ENCODE results near the gene PYY.
"Not testable (repeated sequence)": the region's sequence is repeated elsewhere in the genome, so short reads cannot be mapped to it uniquely, and the experiment has no call there.

PYY gene

DNA sequence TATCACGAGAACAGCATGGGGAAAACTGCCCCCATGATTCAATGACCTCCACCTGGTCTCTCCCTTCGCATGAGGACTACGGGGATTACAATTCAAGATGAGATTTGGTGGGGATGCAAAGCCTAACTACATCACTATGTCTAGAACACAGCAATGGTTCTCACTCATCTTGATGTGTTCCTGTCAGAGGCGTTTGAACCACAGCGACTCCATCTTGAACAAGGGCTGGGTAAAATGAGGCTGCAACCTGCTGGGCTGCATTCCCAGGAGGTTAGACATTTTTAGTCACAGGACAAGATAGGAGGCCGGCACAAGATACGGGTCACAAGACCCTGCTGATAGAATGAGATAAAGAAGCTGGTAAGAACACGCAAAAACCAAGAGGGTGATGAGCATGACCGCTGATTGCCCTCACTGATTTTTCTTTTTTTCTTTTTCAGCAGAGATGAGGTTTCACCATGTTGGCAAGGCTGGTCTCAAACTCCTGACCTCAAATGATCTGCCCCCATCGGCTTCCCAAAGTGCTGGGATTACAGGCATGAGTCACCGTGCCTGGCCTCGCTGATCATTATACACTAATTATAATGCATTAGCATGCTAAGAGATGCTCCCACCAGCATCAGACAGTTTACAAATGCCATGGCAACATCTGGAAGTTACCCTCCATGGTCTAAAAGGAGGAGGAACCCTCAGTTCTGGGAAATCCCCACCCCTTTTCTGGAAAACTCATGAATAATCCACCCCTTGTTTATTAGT lies 8.5 kb downstream of the PYY start:
- DNase-seq (ENCODE audit: low spot score), result no peak

GRCh38 chr17:43942051-43942685 lies 11.6 kb downstream of the PYY start, which contains the start of gene PPY:
PPY (minus strand) TSS chr17:43942476; CDS start chr17:43941654, 822 bp downstream.
- DNase-seq (ENCODE audit: low spot score), result no peak

- DNase-seq (ENCODE audit: low spot score), result no peak
These were observed 13.1 kb downstream of the PYY start for GRCh38 chr17:43940630-43941029.

DNA sequence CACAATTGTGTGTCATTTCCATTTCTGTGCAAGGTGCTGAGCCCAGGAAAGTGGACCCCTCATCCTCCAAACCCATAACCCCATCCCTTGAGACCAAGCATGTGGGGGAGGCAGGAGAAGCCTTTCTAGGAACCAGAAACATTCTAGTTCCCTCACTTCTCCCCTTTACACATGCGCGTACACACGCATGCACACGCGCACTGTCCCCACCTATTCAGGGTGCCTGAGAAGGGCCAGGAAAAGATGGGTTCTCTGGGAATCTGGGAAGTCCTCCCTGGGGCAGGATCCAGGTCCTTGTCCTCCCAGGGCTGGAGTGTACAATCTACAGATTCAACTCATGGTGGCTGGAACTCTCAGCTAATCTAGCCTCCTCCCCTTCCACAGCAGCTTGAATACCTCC lies 13.9 kb downstream of the PYY start:
- no peak for DNase-seq (ENCODE audit: low spot score)

GRCh38 chr17:43939452-43939851 lies 14.3 kb downstream of the PYY start:
- not testable (repeated sequence) for DNase-seq (ENCODE audit: low spot score)

- DNase-seq (ENCODE audit: low spot score), result no peak
These were observed 14.9 kb downstream of the PYY start for GRCh38 chr17:43938838-43939182.

DNA sequence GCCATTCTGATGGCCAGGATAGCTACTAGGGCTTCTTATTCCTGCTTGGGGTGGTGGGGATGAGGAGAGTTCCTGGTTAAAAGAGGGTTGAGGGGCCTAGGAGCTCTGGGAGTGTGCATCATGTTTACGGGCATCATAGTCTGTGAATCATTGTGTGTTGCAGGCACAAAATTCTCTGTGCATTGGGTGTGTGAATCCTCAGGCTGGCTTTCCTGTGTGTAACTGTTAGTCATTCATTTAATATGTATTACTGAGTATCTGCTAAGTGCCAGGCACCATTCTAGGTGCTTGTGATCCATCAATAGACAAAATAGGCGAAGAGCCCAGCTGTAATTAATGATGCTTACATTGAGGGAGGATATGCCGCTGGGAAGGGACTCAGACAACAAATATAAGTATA lies 17.3 kb downstream of the PYY start:
- no peak for DNase-seq (ENCODE audit: low spot score)

DNA sequence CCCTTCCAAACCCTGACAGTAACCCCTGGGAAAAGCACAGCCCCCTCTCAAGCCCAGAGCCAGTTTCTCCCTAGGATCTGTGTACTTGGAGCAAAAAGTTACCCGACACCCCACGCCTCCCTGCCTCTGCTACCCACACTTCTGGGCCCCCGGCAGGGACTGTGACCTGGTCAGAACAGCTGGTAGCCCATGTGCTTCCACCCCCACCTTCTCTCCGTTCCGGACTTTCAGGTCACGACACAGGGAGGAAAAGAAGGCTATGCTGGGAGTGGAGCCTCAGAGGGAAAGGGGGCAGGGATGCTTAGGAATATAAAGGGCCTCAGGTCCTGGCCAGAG lies 17.8 kb downstream of the PYY start:
- DNase-seq (ENCODE audit: low spot score), result no peak

- DNase-seq (ENCODE audit: low spot score), result no peak
These were observed 18.4 kb downstream of the PYY start for GRCh38 chr17:43935204-43935925.

DNA sequence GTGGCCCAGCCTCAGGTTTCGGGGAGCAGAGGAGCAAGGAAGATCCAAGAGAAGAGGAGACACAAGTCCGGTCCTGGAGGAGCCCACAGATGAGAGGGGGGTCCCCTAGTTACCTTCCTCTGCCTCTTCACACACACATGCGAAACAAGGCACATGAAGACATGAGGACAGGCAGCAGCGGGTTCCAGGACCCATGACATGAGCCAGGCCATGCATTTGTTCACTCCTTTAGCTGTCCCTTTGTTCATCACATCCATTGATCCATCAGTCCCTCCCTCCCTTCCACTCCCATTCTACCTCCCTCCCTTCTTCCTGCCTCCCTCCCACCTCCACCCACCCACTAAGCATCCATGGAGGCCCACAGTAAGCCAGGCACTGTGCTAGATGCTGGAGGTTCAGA lies 20.8 kb downstream of the PYY start:
- DNase-seq (ENCODE audit: low spot score), result no peak

DNA sequence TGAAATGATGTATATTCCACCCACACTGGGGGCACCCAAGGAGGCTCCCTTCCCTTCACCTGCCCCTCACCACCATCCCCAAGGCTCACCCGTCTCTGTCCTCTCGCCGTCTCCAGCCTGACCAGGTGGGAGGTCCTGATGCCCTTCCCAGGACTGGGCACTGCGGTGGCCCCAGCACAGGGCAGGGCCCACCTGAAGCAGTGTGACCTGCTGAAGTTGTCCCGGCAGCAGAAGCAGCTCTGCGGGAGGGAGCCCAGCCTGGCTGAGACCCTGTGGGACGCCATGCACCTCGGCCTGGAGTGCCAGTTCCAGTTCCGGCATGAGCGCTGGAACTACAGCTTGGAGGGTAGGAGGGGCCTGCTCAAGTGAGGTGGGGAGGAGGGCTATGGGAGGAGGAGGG lies 21.4 kb downstream of the PYY start:
- no peak for DNase-seq (ENCODE audit: low spot score)

GRCh38 chr17:43931062-43931571 lies 22.6 kb downstream of the PYY start:
- no peak for DNase-seq (ENCODE audit: low spot score)

GRCh38 chr17:43928609-43929008 lies 25.1 kb downstream of the PYY start:
- DNase-seq (ENCODE audit: low spot score), result no peak

GRCh38 chr17:43927929-43928328 lies 25.8 kb downstream of the PYY start:
- DNase-seq (ENCODE audit: low spot score), result not testable (repeated sequence)

DNA sequence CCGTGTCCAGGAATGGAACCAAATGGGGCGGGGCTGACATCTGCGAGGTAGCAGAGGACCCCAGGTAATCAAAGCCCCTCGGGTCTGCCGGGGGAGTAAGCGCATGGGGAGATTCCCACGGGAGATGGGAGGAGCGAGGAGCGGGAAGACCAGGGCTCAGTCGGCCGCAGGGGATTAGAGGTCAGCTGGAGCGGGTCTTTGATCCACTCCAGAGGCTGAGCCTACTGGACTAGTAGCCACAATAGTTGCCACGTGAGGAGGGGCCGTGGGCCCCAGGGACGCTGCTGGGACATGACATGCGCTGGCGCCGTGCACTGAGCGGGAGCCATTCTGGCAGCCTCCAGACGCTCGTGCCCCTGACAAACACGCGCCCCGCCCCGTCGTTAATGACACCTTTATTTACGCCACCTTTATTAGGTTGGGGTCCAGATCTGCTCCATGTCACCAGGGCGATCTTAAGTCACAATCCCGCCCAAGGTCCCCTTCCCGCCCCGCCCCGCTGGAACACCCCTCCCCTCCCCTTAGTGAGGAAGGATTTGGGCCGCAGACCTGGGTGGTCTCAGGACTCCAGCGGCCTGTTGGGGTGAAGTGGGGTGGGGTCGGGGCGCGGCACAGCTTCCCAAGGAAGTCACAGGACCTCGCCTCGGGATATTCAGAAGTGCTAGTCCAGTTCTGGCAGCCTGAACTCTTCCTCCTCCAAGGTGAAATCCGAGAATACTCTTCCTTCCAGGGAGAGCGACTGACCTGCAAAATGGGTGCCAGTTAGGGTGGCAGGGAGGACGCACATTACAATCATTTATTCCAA lies 26.5 kb downstream of the PYY start:
- no peak for DNase-seq (ENCODE audit: low spot score)

- no peak for DNase-seq (ENCODE audit: low spot score)
These were observed 29.2 kb downstream of the PYY start for GRCh38 chr17:43924558-43924957.

- DNase-seq (ENCODE audit: low spot score), result no peak
These were observed 33.1 kb downstream of the PYY start for GRCh38 chr17:43920500-43921095.

GRCh38 chr17:43918026-43918389 lies 35.7 kb downstream of the PYY start:
- DNase-seq (ENCODE audit: low spot score), result no peak

DNA sequence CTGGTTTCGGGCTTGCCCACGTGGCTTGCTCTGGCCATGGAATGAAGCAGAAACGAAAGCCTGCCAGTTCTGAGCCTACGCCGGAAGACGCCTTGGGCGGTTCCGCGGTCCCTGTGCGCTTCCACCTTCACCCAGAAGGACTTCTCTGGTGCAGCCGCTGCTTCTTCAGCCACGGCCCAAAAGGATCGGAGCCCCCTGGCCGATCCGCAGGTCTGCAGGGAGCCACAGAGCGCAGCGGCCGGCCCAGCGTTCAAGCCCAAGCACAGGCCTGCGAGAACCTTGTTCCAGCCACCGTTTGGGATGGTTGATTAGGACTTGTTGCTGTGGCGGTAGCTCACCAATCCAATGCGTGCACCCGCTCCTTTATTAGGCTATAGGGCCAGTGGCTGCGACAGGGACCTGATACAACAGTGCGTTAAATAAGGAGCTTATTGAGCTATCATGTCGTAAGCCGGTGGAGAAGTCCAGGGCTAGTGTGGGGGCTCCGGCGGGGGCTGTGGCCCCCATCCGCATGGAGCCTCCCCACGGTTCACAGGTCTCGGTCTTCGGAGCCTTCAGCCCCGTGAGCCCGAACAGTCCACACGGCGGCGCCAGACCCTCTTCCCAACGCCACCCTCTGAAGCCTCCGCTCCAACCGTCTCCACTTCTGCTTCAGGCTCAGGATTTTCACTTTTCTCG lies 36.3 kb downstream of the PYY start:
- DNase-seq (ENCODE audit: low spot score), result peak; percentile 57

GRCh38 chr17:43917016-43917347 lies 36.8 kb downstream of the PYY start:
- no peak for DNase-seq (ENCODE audit: low spot score)

DNA sequence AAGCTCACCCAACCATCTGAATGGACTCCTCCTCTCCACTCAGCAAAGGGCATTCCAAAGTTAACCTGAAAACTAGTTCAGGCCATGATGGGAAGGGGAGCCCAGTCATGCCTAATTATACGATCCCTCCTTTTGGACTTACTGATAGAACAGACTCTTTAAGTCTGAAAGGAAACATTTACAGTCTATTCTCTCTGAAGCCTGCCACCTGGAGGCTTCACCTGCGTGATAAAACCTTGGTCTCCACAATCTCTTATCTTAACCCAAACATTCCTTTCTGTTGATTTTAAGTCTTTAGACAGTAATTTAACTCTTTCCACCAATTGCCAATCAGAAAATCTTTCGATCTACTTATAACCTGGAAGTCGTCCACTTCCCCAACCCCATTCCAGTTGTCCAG lies 37.4 kb downstream of the PYY start:
- no peak for DNase-seq (ENCODE audit: low spot score)

DNA sequence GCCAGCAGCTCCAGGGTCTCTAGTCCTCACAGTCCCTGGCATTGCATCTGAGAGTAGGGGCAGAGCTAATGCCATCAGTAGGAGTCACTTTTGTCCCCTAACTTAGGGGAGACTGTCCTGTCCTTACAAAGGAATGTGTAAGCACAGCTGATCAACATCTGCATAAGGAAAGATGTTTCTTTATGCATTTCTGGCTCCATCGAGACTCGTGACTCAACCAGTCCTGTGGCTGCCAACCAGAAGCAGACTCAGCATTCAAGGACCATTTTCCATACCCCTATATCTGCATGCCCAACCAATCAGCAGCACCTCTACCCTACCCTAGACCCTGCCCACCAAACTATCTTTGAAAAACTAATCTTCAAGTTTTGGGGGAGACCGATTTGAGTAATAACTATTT lies 38.2 kb downstream of the PYY start:
- no peak for DNase-seq (ENCODE audit: low spot score)

All from Ammon's horn (tissue), 1 donor.